Amygdala (tissue), 56 donors: ENCODE measurements around the gene GABRR2.

Source experiments
- DNase-seq, 56 donors: peaks; one replicate each; lab custom pipeline; 2025; lab: John Stamatoyannopoulos, UW

The GABRR2 gene

DNA sequence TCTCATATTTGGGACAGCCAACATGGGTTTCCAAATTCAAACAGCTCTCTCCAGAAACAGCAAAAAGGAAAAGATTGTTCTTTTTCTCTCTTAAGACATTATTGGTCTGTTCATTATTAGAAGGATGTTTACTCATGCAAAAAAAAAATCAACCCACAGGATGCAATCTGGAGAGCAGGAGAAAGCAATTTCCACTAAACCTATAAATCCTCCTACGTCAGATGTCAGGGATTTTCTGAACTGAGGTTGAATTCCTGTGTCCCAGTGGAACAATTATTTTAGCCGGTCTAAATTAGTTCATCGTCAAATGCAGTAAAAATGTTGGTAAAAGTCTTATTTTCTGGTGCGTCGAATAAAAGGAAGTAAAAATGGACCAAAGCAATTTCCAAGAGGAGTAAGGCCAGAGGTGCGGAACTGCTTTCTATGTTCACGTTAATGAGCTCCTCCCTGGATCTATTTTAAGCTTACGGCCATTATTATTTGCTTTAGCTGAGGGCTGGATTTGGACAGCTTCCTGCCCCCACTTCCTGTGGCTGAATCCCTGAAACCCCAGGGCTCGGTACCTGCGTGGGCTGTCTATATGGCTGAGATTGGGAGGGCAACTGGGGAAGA lies 97.7 kb downstream of the GABRR2 start, which contains the start of gene GABRR1:
Gene GABRR1 (minus strand): TSS at position 60 of the 612 bp plus-strand sequence. CDS start 36 bp downstream, at position 24.
- DNase-seq, result no peak

DNA sequence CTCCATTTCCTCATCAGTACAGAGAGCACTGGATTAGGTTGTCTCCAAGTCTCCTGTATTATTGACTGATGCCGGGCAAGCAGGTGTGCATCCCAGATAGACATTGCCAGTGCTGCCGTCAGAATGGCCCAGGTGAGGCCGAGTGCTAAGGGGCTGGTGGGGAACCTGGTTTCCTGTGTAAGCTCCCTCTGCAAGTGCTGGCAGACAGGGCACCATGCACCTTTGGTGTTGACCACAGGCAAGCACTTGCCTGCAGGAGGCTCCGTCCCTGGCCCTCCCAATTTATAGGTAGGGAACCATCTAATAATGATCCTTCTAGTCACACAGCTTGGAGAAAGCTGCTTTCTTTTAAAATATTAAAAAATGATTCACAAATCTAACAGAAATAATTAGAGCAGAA lies 98.7 kb downstream of the GABRR2 start:
- no peak for DNase-seq

DNA sequence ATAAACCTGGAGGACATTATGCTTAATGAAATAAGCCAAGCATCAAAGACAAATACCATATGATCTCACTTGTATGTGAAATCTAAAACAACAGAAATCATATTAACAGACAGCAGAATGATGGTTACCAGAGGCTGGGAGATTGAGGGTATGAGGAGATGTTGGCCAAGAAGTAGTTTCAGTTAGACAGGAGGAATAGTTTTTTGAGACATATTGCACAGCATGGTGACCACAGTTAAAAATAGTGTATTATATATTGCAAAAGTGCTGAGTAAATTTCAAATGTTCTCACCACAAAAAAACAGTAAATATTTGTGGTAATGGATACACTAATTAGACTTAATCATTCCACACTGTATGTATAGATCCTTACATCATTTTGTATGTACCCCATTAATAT lies 99.7 kb downstream of the GABRR2 start:
- DNase-seq, result no peak

DNA sequence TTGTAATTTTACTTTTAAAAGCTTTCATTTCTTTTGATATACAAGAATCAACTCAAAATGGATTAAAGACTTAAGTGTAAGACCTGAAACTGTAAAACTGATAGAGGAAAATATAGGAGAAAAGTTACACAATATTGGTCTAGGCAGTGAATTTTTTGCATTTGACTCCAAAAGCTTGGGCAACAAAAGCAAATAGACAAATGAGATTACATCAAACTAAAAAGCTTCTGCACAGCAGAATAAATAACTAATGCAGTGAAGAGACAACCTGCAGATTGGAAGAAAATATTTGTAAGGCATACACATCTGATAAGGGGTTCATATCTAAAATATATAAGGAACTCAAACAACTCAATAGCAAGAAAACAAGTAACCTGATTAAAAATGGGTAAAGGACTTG lies 100.9 kb downstream of the GABRR2 start:
- no peak for DNase-seq

DNA sequence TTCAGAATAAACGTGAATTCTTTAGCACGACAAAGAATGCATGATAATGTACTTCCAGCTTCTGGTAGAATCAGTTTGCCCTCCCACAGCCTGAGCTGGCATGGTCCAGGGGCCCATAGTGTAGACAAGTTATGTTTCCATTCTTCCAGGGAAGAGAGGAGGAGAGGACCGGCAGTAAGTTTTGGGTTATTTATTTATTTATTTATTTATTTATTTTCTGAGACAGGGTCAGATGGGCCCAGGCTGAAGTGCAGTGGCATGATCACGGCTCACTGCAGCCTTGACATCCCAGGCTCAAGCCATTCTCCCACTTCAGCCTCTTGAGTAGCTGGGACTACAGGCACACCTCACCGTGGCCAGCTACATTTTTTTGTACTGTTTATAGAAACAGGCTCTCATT lies 102.6 kb downstream of the GABRR2 start:
- no peak for DNase-seq

DNA sequence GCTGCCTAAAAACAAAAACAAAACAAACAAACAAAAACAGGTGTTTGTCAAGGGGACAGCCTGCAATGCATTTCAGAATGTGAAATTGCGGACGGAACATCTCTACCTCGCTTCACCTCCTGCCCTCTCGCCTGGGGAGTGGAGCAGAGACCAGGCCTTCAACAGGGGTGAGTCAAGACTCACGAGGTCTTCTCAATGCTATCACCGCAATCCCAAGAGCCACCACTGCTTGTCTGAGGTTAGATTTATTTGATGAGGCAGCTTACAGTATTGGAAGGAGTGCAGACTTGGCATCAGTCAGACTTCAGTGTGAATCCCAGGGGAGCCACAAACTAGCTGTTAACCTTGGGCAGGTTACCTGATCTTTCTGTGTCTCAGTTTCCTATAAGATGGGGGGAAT lies 105.6 kb downstream of the GABRR2 start:
- no peak for DNase-seq

DNA sequence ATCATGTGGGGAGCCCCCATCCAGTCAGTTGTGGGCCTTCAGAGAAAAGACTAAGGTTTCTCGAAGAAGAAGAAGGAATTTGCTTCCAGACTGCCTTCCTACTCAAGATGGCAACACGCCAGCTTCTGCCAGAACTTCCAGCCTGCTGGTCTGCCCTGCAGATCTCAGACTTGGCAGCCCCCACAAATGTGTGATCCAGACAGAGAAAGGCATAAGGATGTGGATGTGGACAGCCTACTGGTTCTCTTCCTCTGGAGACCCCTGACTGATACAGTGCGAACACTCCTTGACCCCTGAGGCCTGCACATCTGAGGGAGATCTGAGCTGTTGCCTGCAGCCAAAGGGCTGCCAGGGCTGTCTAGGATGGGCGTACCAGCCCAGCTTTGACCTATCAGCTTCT lies 106.5 kb downstream of the GABRR2 start:
- DNase-seq, result peak in 26 of 56 donors; percentile 1 to 44 (median 8)
